Activated CD8-positive, alpha-beta memory T cell treated with anti-CD3 and anti-CD28 coated beads for 4 hours (primary cell): ENCODE measurements around the gene UTP15.
A peak's percentile ranks its signal among the peaks of the same experiment; 100 is the strongest.

ENCODE experiments used
- DNase-seq, 2 donors: peaks; one replicate each; pipeline ENCODE4 v3.0.0-alpha.2; 2020; ENCODE audit warnings: low read depth in 2 of 2

The UTP15 gene, protein sequence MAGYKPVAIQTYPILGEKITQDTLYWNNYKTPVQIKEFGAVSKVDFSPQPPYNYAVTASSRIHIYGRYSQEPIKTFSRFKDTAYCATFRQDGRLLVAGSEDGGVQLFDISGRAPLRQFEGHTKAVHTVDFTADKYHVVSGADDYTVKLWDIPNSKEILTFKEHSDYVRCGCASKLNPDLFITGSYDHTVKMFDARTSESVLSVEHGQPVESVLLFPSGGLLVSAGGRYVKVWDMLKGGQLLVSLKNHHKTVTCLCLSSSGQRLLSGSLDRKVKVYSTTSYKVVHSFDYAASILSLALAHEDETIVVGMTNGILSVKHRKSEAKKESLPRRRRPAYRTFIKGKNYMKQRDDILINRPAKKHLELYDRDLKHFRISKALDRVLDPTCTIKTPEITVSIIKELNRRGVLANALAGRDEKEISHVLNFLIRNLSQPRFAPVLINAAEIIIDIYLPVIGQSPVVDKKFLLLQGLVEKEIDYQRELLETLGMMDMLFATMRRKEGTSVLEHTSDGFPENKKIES

DNA sequence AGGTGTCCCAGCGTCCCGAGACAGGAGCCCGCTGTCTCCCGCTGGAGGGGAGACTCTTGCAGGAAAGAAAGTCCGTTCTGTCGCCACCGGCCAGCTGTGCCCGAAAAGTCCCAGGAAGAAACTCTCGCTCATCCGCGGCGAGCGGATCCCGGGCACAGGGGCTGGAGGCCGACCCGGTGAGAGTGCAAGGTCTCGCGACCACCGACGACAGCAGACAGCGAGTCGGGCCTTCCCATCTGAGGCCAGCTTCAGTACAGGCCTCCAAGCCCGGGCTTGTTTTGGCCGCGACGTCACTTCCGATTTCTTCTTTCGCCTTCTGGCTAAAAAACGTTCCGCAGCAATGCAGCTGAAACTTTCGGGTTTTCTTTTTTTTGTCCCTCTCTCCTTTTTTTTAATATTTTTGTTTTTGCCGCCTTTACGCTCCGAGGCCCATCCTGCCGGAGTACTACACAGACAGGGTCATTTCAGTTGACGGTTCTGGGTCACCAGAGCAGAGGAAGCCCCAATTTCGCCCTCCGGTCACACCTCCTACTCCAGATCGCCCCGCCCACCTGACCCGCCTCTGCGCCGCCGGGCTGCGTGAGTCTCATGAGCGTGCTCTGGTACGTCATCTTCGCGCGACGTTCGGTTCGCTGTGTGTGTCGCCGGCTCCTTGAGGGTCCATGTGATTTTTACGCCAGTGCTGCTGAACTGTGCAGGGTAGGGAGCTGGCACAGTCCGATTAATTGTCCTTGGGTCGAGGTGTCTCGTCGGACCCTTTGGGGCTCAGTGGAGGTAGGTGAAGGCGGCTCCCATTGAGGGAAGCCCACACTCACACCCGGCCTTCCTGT, at the start of gene UTP15, which contains the start of gene ANKRA2:
Gene UTP15, plus strand, starts transcription at position 605 of the 830 bp plus-strand sequence. CDS start 1,602 bp downstream, outside the sequence.
Gene ANKRA2, minus strand, starts transcription at position 501 of the 830 bp plus-strand sequence. CDS start 2,758 bp downstream, outside the sequence.
- peak; percentile 97 to 99 for DNase-seq

DNA sequence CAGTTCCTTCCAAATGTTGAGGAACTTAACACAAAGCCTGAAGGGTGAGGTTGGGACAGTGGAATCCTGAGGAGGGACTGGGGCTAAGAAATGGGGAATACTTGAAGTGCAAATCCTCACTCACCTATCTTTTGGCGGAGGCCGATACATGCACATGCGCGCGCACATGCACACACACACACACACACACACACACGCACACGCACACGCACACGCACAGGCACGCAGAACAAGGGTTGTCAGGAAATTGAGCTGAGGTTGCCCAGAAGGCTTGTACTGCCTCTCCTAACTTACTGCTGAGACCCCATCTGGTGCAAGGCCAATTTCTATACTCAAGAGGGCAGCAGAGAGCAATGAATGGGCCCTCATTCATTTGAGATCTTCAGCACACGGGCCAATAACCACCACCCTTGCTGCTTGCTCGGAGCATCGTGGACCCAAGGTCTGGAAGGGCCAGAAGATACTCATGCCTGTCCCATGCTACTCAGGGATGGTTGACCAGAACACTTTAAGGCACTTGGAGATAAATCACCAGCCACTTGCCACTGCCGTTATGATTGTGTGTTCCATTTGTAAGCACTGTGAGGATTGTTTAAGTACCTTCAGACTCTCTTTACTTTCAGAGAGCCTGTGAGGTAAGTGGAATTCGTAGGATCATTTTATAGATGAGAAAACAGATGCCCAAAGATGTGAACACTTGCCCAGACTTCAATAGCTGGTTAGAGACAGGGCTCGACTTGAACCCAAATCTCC, 45.8 kb upstream of the UTP15 start:
- DNase-seq, result peak; percentile 14 to 26

DNA sequence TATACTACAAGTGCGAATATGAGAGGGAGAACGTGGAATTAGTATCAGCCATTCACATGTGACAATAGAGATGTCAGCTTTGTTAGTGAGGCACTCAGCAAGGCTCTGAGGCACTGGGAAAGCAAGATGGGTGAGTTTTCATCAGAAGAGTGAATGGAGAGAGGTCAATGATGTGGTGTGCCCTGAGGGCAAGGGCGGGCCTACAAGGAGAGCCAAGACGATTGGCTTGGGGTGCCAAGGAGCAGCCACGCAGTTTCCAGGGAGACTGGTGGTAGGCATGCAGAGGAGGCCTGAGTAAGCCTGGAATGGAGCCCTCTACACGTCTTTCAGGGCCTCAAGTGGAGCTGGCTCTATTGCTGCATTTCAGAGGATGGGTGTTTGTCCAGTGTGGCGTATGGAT, 42.6 kb upstream of the UTP15 start:
- DNase-seq, result no peak

DNA sequence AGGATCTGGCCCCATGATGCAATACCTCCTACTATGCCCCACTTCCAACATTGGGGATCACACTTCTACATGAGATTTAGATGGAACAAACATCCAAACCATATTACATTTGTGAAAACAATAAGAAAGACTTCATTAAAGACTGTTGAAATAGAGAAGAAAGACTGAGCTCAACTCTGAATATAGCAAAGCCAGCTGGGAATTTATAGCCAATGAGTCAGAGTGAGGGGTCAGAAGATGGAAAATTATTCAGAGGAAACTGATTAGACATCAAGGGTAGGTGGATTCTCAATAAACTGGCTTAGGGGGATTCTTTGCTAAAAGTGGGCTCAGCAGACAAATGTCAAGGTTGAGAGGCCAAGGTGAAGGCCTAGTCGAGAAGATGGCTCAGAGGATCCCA, 41.7 kb upstream of the UTP15 start:
- DNase-seq, result no peak

DNA sequence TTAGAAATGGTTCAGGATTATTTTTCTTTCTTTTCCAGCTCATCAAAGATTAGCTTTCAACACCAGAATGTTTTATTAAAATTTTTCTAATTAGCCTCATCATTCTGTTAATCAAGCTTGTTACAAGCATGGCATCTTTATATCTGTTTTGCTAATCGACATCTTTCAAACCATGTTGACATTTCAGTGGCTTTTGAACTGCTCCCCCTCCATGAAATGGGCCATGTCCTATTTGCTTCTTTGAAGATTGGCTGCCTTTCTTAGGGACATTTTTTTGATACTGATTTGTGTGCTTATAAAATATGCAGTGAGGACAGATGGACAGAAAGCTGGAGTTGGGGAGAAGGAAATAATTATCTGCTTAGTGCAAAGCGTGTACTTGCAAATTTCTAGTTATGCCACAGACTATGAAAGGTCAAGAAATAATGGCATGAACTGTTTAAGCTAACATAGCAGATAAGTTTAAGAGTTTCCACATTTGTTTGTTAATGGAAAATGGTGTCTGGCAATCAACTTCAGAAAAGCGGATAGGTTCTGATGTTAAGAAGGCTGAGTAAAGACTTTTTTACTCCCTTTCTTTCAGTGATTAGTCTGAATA, 39.8 kb upstream of the UTP15 start:
- DNase-seq, result no peak

DNA sequence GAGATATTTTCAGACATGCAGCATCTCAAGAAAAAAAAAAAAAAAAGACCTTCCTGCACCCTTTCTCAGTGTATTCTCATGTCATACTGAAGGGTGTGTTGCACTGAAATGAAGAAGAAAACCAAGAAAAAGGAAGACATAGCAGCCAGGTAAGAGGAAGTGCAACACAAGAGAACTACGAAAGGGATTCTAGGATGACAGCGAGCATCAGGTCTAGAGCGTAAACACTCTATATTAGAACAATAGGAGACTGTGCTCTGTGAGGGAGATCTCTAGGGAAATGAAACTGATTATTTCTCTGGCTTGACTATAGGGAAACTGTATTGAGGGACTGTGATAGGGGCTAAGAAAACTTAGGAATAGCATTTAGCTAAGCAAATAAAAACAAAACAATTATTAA, 37.3 kb upstream of the UTP15 start:
- DNase-seq, result no peak

DNA sequence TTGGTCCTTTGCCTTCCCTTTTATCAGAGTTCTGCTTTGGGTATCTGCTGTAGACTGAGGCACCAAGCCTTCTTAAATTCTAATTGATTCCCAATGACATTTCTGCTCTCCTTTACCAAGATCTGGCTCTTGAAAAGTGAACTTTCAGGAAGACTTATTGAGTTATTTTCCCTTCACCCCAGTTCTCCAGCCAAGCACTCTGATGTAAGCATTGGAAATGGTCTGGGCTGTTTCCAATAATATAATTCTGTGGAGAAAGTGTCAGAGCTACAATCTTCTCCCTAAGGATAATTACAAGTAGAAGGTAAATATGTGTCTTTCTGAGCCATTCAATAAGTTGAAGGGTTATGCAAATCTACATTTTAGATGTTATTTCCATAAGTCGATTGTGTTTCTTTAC, 36.5 kb upstream of the UTP15 start:
- no peak for DNase-seq

DNA sequence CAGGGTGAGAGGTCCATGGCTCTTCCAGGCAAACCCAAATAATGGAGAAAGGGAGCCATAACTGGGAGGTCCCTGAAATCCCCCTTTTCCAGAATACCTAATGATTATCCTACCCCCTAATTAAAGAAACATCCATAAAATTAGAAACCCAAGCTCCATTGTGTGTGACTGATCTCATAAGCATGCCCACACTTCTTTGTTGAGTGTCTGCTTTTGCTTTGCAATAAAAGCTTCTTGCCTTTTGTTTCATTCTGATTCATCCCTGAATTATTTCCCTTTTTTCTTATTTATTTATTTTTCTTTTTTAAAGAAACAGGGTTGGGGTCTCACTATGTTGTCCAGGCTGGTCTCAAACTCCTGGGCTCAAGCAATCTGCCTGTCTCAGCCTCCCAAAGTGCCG, 34.2 kb upstream of the UTP15 start:
- no peak for DNase-seq

DNA sequence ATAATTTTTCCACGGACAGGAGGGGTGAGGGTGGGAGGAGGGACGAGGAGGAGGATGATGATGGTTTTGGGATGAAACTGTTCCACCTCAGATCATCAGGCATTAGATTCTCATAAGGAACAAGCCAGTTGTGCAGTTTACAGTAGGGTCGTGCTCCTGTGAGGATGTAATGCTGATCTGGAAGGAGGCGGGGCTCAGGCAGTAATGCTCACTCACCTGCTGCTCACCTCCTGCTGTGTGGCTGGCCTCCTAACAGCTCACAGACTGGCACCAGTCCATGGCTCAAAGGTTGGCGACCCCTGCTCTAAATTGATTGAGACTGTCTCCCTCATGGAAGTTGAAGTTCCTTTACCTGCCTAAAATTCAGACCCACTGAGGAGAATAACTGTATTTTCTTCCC, 33.3 kb upstream of the UTP15 start:
- no peak for DNase-seq

DNA sequence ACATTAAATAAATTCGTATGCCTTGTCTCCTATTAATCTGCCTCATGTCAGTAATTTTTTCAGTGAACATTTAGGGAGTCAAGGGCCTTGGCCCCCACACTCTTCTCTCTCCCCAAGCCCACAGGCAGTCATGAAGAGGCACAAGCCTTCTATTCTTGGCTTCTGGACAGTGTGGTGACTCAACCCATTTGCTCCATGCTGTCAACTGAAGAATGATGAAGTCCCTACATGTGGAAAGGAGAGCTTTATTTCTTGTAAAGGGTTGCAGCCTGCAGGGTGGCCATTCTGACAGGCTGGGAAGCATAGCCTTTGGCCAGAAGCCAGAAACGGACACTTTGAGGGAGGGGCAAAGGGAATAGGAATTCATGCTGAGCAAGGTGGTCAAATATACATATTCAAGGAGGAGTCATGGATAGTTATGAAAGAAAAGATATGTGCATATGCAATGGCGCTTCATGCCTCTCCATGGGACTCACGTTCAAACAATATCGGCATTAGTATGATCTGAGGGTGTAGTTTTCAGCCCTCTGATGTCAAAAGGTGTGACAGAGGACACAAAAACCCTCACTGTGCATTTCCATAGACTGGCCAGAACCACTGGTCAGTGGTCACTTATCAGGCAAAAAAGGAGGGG, 31.4 kb upstream of the UTP15 start:
- no peak for DNase-seq

DNA sequence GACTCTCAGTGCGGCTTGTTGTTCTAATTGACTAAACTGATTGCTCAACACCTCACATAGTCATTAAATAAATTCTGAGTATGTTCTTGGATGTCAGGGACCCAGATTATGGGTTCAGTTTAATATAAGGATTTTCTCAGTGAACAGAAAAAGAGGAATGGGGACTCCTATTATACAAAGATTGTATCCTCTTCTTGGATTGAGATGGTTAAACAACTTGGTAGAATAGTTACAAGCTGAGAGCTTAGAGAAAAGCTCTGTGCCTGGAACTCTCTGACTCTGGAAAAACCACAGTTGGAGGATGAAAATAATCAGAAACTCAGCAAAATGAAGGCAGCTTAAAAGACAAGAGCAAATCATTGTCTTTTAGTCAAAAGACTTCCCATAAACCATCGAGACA, 30.6 kb upstream of the UTP15 start:
- DNase-seq, result no peak

DNA sequence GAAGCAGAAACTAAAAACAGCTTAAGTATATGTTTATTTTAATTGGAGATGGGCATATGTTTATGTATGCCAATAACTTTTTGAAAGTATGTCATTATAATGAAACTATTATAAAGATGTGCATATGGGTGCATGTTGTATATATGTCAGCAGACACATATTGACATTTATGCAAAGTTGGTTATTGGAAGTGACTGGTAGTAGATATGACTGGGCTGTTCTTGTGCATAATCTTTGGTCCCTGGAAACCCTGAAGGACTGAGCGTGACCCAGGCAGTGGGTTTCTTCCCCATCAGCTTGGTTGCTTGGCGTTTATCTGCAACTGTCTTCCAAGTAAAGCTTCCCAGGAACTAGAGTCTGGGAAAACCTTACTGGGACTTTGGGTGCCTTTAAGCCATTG, 25.8 kb upstream of the UTP15 start:
- no peak for DNase-seq

DNA sequence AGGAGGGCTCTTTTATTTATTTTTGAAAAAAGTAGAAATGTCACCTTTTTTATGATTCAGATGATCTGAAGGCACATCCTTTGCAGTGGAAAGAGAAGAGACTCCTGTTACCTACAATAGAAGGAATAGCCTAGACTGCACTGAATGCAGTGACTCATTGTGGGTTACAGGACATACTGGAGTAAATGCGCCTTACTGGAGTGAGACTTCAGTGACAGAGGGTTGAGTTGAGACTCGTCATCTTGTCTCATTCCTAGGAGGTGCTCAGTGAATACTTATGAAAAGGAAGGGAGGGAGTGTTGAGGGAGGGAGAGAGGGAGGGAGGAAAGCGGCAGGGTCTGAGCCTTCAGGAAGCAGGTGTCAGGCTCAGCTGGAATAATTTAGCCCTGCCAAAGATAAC, 25.4 kb upstream of the UTP15 start:
- DNase-seq, result no peak

DNA sequence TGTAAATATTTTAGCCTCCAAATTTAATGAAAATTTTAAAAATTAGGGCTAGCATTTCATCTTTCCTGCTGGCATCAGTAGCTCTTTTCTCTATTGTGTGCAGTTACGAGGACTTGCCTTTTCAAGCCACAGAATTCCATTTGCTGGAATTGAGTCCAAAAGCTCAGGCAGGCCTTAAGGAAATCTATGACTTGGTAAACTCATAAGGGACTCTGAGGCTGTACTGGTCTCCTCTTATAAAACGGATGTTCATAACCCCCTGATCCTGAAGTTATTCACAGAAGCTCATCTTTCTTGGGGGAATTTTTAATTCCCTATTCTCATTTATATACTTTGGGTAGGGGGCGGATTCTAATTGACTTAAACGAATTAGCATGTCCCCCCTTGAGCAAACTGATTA, 23.5 kb upstream of the UTP15 start:
- no peak for DNase-seq

DNA sequence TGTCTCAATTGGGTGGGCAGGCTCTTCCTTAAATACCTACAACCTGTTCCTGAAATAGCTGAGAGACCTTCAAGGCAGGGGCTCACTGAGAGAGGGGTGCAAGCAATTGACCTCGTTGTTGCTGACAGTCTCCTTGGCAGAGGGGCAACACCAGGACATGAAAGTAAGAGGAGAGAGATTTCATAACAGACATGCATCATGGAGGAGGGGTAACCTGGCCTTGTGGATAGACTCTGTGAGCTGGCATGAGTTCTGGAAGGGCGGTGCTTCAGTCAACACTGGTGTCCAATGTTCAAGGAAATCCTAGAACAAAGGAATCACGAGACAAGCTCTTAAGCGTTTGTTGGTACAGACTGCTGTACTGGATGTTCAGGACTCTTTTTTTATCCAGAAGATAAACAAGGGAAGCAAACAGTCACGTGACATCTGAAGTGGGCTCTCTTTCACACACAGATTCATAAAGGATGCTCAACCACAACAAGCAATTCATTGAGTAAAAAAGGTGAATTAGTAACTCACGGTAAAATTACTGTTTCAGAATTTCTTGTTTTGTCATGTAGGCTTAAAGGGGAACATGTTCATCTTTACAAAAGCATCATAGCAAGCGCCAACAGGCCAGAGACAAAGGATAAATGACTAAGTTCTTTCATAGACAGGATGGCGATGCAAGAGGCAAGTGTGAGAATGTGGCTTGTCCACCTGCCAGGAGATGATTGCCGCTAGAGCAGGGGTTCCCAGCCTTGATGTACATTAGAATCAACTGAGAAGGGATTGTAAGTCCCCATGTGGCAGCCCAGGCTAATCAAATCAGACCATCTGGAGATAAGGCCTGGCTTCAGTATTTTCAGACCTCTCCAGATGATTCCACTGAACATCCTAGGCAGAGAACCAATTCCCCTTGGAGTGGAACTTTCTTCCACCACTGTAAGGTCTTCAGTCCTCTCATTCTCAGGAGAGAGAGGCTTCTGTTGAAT, 20.8 kb upstream of the UTP15 start:
- no peak for DNase-seq

DNA sequence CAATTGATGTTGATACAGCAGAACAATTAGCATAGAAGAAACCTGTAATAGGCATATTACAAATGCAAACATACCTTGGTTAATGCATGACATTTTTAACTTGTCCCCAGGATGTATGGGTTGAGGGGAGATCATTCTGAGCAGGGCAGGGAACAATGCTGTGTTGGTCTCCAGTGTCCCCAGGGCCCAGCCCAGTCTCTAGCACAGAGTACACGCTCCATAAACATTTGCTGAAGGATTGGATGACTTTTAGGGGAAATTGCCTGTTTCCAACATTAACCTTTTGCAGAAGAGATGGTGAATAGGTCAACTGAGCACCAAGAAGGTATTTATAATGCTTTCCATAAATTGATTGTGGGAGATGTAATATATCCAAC, 20.2 kb upstream of the UTP15 start:
- no peak for DNase-seq

DNA sequence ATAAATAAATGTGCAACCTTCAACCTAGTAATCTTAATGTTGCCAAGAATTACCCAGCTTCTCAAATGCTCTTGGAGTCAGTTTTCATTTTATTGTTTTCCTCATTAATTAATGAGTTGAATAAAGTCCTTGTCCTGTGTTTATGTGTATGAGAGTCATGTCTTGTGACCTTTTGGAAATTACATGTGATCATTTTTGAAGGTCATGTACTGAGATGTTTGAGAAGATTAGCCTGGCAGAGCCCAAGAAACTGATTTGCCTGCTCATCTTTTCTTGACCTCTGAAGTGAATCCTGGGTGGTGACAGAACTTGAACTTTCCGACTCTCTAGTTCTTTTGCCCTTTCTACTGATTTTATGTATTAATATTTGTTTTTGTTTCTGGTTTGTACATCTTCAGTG, 15.5 kb upstream of the UTP15 start:
- no peak for DNase-seq

DNA sequence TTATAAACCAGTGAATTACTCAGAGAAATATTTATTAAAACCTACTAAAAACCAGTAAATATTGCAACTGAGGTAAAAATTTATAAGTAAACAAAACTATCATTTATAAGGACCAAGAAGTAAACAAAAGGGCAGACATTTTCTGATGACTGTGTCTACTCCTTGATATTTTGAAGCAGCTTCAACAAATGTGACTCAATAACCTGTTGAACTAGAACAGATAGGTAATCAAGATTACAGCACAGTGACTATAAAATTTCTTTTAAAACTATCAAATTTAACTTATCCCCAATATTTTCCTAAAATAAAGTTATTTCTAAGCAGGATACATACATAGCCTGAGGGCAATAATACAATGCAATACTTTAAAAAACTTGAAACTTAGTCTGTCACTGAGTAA, 12.9 kb upstream of the UTP15 start:
- no peak for DNase-seq

DNA sequence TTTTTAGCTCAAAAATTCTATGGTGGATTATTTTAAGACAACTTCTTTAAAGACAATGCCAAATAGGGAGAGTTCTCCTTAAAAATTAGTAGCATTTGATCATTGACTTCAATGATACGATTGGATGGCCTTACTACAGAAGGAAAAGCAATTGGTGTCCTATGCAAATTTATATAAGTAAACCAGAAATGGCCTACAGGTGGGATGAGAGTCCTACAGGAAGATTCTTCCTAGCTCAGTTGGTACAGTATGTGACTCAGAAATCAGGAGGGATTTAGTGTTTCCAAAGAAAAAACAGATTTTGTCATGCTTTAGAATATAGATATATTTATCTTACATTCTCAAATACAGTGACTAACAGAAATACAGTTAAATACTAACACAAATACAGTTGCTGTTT, 6.6 kb upstream of the UTP15 start:
- no peak for DNase-seq

DNA sequence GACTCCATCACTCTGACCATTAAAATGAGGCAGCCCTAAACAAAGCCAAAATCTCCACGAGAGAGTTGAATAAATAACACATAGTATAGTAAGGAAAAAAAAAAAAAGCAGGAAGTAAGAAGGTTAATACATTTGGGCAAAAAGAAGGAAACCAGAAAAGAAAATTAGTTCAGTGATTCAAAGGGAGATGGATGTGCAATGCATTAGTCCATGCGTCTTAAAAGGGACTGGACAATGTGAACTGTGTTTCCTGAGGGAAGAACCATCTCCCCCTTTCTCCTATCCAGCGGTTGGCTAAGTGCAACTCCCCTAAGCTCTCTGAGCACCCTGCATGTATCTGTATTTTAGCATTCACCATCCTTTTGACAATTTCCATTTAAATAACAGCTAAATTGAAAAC, 1.5 kb upstream of the UTP15 start:
- DNase-seq, result no peak
